ENCODE measurements around the gene TIGD6.

The TIGD6 gene

GRCh38 chr5:150015415-150015814 is 15.0 kb upstream of the TIGD6 start:
- peaks cover 68 to 83% of the 10 kb centered on the region in 2 donors for H3K36me3 ChIP-seq (ENCODE audit: control insufficient read depth in 1 of 2, insufficient read depth in 2 of 2, low read length in 2 of 2)
- no peak overlapping the region for H3K27ac ChIP-seq (ENCODE audit: low read length)
- H3K9me3 ChIP-seq (ENCODE audit: control insufficient read depth in 1 of 2, low read length in 2 of 2) = peaks cover 0 to 8% of the 10 kb centered on the region in 2 donors
- no peaks in the 10 kb centered on the region for H3K4me1 ChIP-seq (ENCODE audit: control insufficient read depth in 1 of 2, insufficient read depth in 2 of 2, low read length in 2 of 2)
- H3K27me3 ChIP-seq (ENCODE audit: low read depth, low read length) = no peaks in the 10 kb centered on the region
- no peak overlapping the region for H3K4me3 ChIP-seq (ENCODE audit: low read depth in 1 of 2, low read length in 2 of 2)

- H3K27ac ChIP-seq (ENCODE audit: low read length) = no peak overlapping the region
- H3K36me3 ChIP-seq (ENCODE audit: control insufficient read depth in 1 of 2, insufficient read depth in 2 of 2, low read length in 2 of 2) = peaks cover 68 to 83% of the 10 kb centered on the region in 2 donors
- no peak overlapping the region for H3K4me3 ChIP-seq (ENCODE audit: low read depth in 1 of 2, low read length in 2 of 2)
These were observed 14.0 kb upstream of the TIGD6 start for GRCh38 chr5:150014456-150014855.

GRCh38 chr5:150013931-150014330 is 13.5 kb upstream of the TIGD6 start:
- H3K27me3 ChIP-seq (ENCODE audit: low read depth, low read length) = no peaks in the 10 kb centered on the region
- H3K36me3 ChIP-seq (ENCODE audit: control insufficient read depth in 1 of 2, insufficient read depth in 2 of 2, low read length in 2 of 2) = peaks cover 68 to 81% of the 10 kb centered on the region in 2 donors
- H3K27ac ChIP-seq (ENCODE audit: low read length) = no peak overlapping the region
- H3K9me3 ChIP-seq (ENCODE audit: control insufficient read depth in 1 of 2, low read length in 2 of 2) = peaks cover 0 to 8% of the 10 kb centered on the region in 2 donors
- no peaks in the 10 kb centered on the region for H3K4me1 ChIP-seq (ENCODE audit: control insufficient read depth in 1 of 2, insufficient read depth in 2 of 2, low read length in 2 of 2)
- H3K4me3 ChIP-seq (ENCODE audit: low read depth in 1 of 2, low read length in 2 of 2) = no peak overlapping the region

More at GRCh38 chr5:150014456-150014855, 14.0 kb upstream of the TIGD6 start:
- Histone ChIP-seq H3K9me3 (ENCODE audit: control insufficient read depth in 1 of 2, low read length in 2 of 2) (peaks cover 0 to 8% of the 10 kb centered on the region in 2 donors), H3K27me3 (ENCODE audit: low read depth, low read length) (no peaks in the 10 kb centered on the region), H3K4me1 (ENCODE audit: control insufficient read depth in 1 of 2, insufficient read depth in 2 of 2, low read length in 2 of 2) (no peaks in the 10 kb centered on the region)

- no peak overlapping the region for H3K27ac ChIP-seq (ENCODE audit: low read length)
- H3K36me3 ChIP-seq (ENCODE audit: control insufficient read depth in 1 of 2, insufficient read depth in 2 of 2, low read length in 2 of 2) = peaks cover 78 to 86% of the 10 kb centered on the region in 2 donors
- H3K27me3 ChIP-seq (ENCODE audit: low read depth, low read length) = no peaks in the 10 kb centered on the region
- no peaks in the 10 kb centered on the region for H3K4me1 ChIP-seq (ENCODE audit: control insufficient read depth in 1 of 2, insufficient read depth in 2 of 2, low read length in 2 of 2)
- H3K9me3 ChIP-seq (ENCODE audit: control insufficient read depth in 1 of 2, low read length in 2 of 2) = peaks cover 0 to under 1% of the 10 kb centered on the region in 2 donors
- no peak overlapping the region for H3K4me3 ChIP-seq (ENCODE audit: low read depth in 1 of 2, low read length in 2 of 2)
These were observed 9.4 kb upstream of the TIGD6 start for GRCh38 chr5:150009671-150010387.

GRCh38 chr5:150007050-150007449 is 6.6 kb upstream of the TIGD6 start:
- H3K4me3 ChIP-seq (ENCODE audit: low read depth in 1 of 2, low read length in 2 of 2) = no peak overlapping the region
- H3K9me3 ChIP-seq (ENCODE audit: control insufficient read depth in 1 of 2, low read length in 2 of 2) = no peaks in the 10 kb centered on the region
- H3K36me3 ChIP-seq (ENCODE audit: control insufficient read depth in 1 of 2, insufficient read depth in 2 of 2, low read length in 2 of 2) = peaks cover 54 to 64% of the 10 kb centered on the region in 2 donors
- H3K27me3 ChIP-seq (ENCODE audit: low read depth, low read length) = no peaks in the 10 kb centered on the region
- no peak overlapping the region for H3K27ac ChIP-seq (ENCODE audit: low read length)
- peaks cover 0 to 13% of the 10 kb centered on the region in 2 donors for H3K4me1 ChIP-seq (ENCODE audit: control insufficient read depth in 1 of 2, insufficient read depth in 2 of 2, low read length in 2 of 2)

- Histone ChIP-seq H3K36me3 (ENCODE audit: control insufficient read depth in 1 of 2, insufficient read depth in 2 of 2, low read length in 2 of 2) (peaks cover 51 to 56% of the 10 kb centered on the region in 2 donors), H3K27ac (ENCODE audit: low read length) (no peak overlapping the region), H3K27me3 (ENCODE audit: low read depth, low read length) (no peaks in the 10 kb centered on the region), H3K9me3 (ENCODE audit: control insufficient read depth in 1 of 2, low read length in 2 of 2) (no peaks in the 10 kb centered on the region), H3K4me3 (ENCODE audit: low read depth in 1 of 2, low read length in 2 of 2) (no peak overlapping the region), H3K4me1 (ENCODE audit: control insufficient read depth in 1 of 2, insufficient read depth in 2 of 2, low read length in 2 of 2) (peaks cover 0 to 19% of the 10 kb centered on the region in 2 donors)
These were observed 5.9 kb upstream of the TIGD6 start for GRCh38 chr5:150006318-150006717.

GRCh38 chr5:150001660-150002486 is 1.4 kb upstream of the TIGD6 start:
- peak overlapping the region; percentile 92 for H3K27ac ChIP-seq (ENCODE audit: low read length)
- H3K9me3 ChIP-seq (ENCODE audit: control insufficient read depth in 1 of 2, low read length in 2 of 2) = no peaks in the 10 kb centered on the region
- H3K4me3 ChIP-seq (ENCODE audit: low read depth in 1 of 2, low read length in 2 of 2) = peak overlapping the region; percentile 87 to 89
- peaks cover 17 to 27% of the 10 kb centered on the region in 2 donors for H3K36me3 ChIP-seq (ENCODE audit: control insufficient read depth in 1 of 2, insufficient read depth in 2 of 2, low read length in 2 of 2)
- peaks cover 9 to 31% of the 10 kb centered on the region in 2 donors for H3K4me1 ChIP-seq (ENCODE audit: control insufficient read depth in 1 of 2, insufficient read depth in 2 of 2, low read length in 2 of 2)
- no peaks in the 10 kb centered on the region for H3K27me3 ChIP-seq (ENCODE audit: low read depth, low read length)

- Histone ChIP-seq H3K27me3 (ENCODE audit: low read depth, low read length) (no peaks in the 10 kb centered on the region), H3K9me3 (ENCODE audit: control insufficient read depth in 1 of 2, low read length in 2 of 2) (no peaks in the 10 kb centered on the region), H3K36me3 (ENCODE audit: control insufficient read depth in 1 of 2, insufficient read depth in 2 of 2, low read length in 2 of 2) (peaks cover 13 to 19% of the 10 kb centered on the region in 2 donors), H3K27ac (ENCODE audit: low read length) (peak overlapping the region; percentile 92), H3K4me1 (ENCODE audit: control insufficient read depth in 1 of 2, insufficient read depth in 2 of 2, low read length in 2 of 2) (peaks cover 9 to 31% of the 10 kb centered on the region in 2 donors), H3K4me3 (ENCODE audit: low read depth in 1 of 2, low read length in 2 of 2) (peak overlapping the region; percentile 87 to 89)
These were observed 671 bp upstream of the TIGD6 start for GRCh38 chr5:150000990-150001659.

GRCh38 chr5:149999866-150000255 is 593 bp downstream of the TIGD6 start:
- Histone ChIP-seq H3K36me3 (ENCODE audit: control insufficient read depth in 1 of 2, insufficient read depth in 2 of 2, low read length in 2 of 2) (peaks cover 18 to 19% of the 10 kb centered on the region in 2 donors), H3K4me1 (ENCODE audit: control insufficient read depth in 1 of 2, insufficient read depth in 2 of 2, low read length in 2 of 2) (peaks cover 9 to 31% of the 10 kb centered on the region in 2 donors), H3K4me3 (ENCODE audit: low read depth in 1 of 2, low read length in 2 of 2) (peak overlapping the region; percentile 87 to 89), H3K27me3 (ENCODE audit: low read depth, low read length) (no peaks in the 10 kb centered on the region), H3K27ac (ENCODE audit: low read length) (peak overlapping the region; percentile 92), H3K9me3 (ENCODE audit: control insufficient read depth in 1 of 2, low read length in 2 of 2) (no peaks in the 10 kb centered on the region)

- peak overlapping the region; percentile 87 to 89 for H3K4me3 ChIP-seq (ENCODE audit: low read depth in 1 of 2, low read length in 2 of 2)
- H3K36me3 ChIP-seq (ENCODE audit: control insufficient read depth in 1 of 2, insufficient read depth in 2 of 2, low read length in 2 of 2) = peaks cover 15 to 20% of the 10 kb centered on the region in 2 donors
- H3K9me3 ChIP-seq (ENCODE audit: control insufficient read depth in 1 of 2, low read length in 2 of 2) = no peaks in the 10 kb centered on the region
- H3K27me3 ChIP-seq (ENCODE audit: low read depth, low read length) = no peaks in the 10 kb centered on the region
- peak overlapping the region; percentile 92 for H3K27ac ChIP-seq (ENCODE audit: low read length)
- peaks cover 9 to 31% of the 10 kb centered on the region in 2 donors for H3K4me1 ChIP-seq (ENCODE audit: control insufficient read depth in 1 of 2, insufficient read depth in 2 of 2, low read length in 2 of 2)
These were observed 1.1 kb downstream of the TIGD6 start for GRCh38 chr5:149999359-149999758.

GRCh38 chr5:149998281-149998680 is 2.2 kb downstream of the TIGD6 start:
- Histone ChIP-seq H3K36me3 (ENCODE audit: control insufficient read depth in 1 of 2, insufficient read depth in 2 of 2, low read length in 2 of 2) (peaks cover 14 to 25% of the 10 kb centered on the region in 2 donors), H3K27ac (ENCODE audit: low read length) (no peak overlapping the region), H3K4me3 (ENCODE audit: low read depth in 1 of 2, low read length in 2 of 2) (no peak overlapping the region), H3K4me1 (ENCODE audit: control insufficient read depth in 1 of 2, insufficient read depth in 2 of 2, low read length in 2 of 2) (peaks cover 9 to 31% of the 10 kb centered on the region in 2 donors), H3K9me3 (ENCODE audit: control insufficient read depth in 1 of 2, low read length in 2 of 2) (no peaks in the 10 kb centered on the region), H3K27me3 (ENCODE audit: low read depth, low read length) (no peaks in the 10 kb centered on the region)

Data from muscle layer of duodenum (tissue), 2 donors.